ENCODE measurements around the gene SLC6A16.

GRCh38 chr19:49368711-49369358 lies 43.8 kb upstream of the SLC6A16 start:
- TF ChIP-seq POLR2A (IDR thresholded peaks at IDR 0.05) (no peak), CTCF (IDR thresholded peaks at IDR 0.05) (no peak)

All from sigmoid colon (tissue), 3 donors.